Measurements from ENCODE around the gene FAM193A. TPM values are rescaled to one million over a fixed set of nuclear protein-coding genes. Genes with fewer than 3 reads are reported as not detected.

Gene FAM193A
- polyA plus RNA-seq, 1 donor (not counting 4 experiments of a cell fraction or from before 2014, with no cell fraction given): 3.6 TPM

DNA sequence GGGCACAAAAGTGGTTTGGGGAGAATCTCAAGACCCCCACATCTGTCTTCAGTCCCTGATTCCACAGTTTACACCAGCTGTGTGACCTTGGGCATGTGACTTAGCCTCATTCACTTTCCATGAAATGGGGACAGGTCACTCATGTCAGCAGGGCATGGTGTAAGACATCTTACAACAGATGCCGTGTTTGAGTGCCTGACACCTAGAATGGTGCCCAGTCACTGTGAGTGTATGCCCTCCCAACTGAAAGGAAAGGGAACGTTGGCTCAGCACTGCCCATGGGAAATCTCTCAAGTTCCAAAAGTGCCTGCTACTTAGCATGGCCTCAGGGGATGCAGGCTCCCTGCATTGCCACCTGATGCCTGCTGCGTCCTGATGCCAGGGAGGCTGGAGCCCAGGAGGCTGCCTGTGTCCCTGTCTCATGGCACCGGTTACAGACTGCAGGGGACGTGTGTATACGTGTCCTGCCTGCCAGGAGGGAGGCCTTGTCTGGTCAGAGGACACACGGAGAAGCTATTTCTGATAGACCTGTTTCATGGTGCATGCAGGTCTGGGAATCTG is 35.3 kb upstream of the FAM193A start:
- dilution Hi-C loops (cut with MboI; ENCODE audit: extremely low pct_ligation_motif_present, low sequenced_read_pairs): no loop called here
- no peaks in the 10 kb centered on the region for H3K4me1 ChIP-seq (ENCODE audit: control insufficient read depth, extremely low read depth, insufficient read depth, low read length)
- TF ChIP-seq, protein P1, sequence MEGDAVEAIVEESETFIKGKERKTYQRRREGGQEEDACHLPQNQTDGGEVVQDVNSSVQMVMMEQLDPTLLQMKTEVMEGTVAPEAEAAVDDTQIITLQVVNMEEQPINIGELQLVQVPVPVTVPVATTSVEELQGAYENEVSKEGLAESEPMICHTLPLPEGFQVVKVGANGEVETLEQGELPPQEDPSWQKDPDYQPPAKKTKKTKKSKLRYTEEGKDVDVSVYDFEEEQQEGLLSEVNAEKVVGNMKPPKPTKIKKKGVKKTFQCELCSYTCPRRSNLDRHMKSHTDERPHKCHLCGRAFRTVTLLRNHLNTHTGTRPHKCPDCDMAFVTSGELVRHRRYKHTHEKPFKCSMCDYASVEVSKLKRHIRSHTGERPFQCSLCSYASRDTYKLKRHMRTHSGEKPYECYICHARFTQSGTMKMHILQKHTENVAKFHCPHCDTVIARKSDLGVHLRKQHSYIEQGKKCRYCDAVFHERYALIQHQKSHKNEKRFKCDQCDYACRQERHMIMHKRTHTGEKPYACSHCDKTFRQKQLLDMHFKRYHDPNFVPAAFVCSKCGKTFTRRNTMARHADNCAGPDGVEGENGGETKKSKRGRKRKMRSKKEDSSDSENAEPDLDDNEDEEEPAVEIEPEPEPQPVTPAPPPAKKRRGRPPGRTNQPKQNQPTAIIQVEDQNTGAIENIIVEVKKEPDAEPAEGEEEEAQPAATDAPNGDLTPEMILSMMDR (optimal IDR thresholded peaks at IDR 0.05 in 1 of 3, IDR thresholded peaks at IDR 0.05 in 1 of 3, conservative IDR thresholded peaks at IDR 0.05 in 1 of 3; ENCODE audit: extremely low read depth in 1 of 3, insufficient read depth in 2 of 3, low read length in 3 of 3): no peak
- TF ChIP-seq EZH2 (IDR thresholded peaks at IDR 0.05; ENCODE audit: low read length): no peak
- H3K79me2 ChIP-seq (ENCODE audit: control insufficient read depth, insufficient read depth, low read length): peaks cover 34% of the 10 kb centered on the region
- peaks cover 2% of the 10 kb centered on the region for H4K20me1 ChIP-seq (ENCODE audit: control insufficient read depth, extremely low read depth, insufficient read depth, low read length)
- H3K4me2 ChIP-seq (ENCODE audit: control insufficient read depth, extremely low read depth, insufficient read depth, low read depth, low read length): no peak overlapping the region
- H3K36me3 ChIP-seq (ENCODE audit: control insufficient read depth in 2 of 2, extremely low read depth in 1 of 2, insufficient read depth in 2 of 2, low read length in 2 of 2): peaks cover 39 to 40% of the 10 kb centered on the region in 2 experiments
- H3K9me1 ChIP-seq (ENCODE audit: control insufficient read depth, extremely low read depth, insufficient read depth, low read length): peaks cover 2% of the 10 kb centered on the region
- H3K9me3 ChIP-seq (ENCODE audit: control insufficient read depth, low read depth, low read length): no peaks in the 10 kb centered on the region
- no peak overlapping the region for H3K9ac ChIP-seq (ENCODE audit: control insufficient read depth, extremely low read depth, insufficient read depth, low read length)
- H3K27me3 ChIP-seq (ENCODE audit: control insufficient read depth, extremely low read depth, insufficient read depth, low read length): no peaks in the 10 kb centered on the region
- FAIRE-seq (no peak), DNase-seq (ENCODE audit: low read depth, low spot score) (no peak)
- H2AFZ ChIP-seq (ENCODE audit: control insufficient read depth, low read length): no peak overlapping the region
- no peak overlapping the region for H3K4me3 ChIP-seq (ENCODE audit: control insufficient read depth in 2 of 3, extremely low read depth in 1 of 3, insufficient read depth in 2 of 3, low read depth in 1 of 3, low read length in 3 of 3)
- H3K27ac ChIP-seq (ENCODE audit: control insufficient read depth, insufficient read depth, low read length): no peak overlapping the region

DNA sequence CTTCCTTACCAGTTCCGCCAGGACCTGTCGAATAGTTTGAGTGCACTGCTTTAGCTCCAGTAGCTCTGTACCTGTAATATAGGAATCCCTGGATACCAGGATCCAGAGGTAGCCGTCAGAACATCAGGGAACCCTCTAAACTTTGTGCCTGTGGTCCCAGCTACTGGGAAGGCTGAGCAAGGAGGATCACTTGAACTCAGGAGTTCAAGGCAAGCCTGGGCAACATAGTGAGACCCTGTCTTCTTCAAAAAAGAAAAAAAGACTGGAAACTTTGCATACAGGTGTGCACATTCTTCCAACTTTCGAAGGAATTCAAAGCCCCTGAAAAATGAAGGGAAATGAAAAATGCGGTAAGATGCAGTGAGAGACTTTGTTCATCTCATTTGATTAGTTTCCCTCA is 32.6 kb upstream of the FAM193A start:
- TF ChIP-seq, protein P1 (optimal IDR thresholded peaks at IDR 0.05 in 1 of 3, IDR thresholded peaks at IDR 0.05 in 1 of 3, conservative IDR thresholded peaks at IDR 0.05 in 1 of 3; ENCODE audit: extremely low read depth in 1 of 3, insufficient read depth in 2 of 3, low read length in 3 of 3): no peak
- no peak for TF ChIP-seq EZH2 (IDR thresholded peaks at IDR 0.05; ENCODE audit: low read length)
- peaks cover 2% of the 10 kb centered on the region for H4K20me1 ChIP-seq (ENCODE audit: control insufficient read depth, extremely low read depth, insufficient read depth, low read length)
- peaks cover 36 to 37% of the 10 kb centered on the region in 2 experiments for H3K36me3 ChIP-seq (ENCODE audit: control insufficient read depth in 2 of 2, extremely low read depth in 1 of 2, insufficient read depth in 2 of 2, low read length in 2 of 2)
- dilution Hi-C loops (cut with MboI; ENCODE audit: extremely low pct_ligation_motif_present, low sequenced_read_pairs): no loop called here
- no peaks in the 10 kb centered on the region for H3K9me3 ChIP-seq (ENCODE audit: control insufficient read depth, low read depth, low read length)
- no peak overlapping the region for H3K9ac ChIP-seq (ENCODE audit: control insufficient read depth, extremely low read depth, insufficient read depth, low read length)
- H3K4me2 ChIP-seq (ENCODE audit: control insufficient read depth, extremely low read depth, insufficient read depth, low read depth, low read length): no peak overlapping the region
- H3K27me3 ChIP-seq (ENCODE audit: control insufficient read depth, extremely low read depth, insufficient read depth, low read length): no peaks in the 10 kb centered on the region
- no peak overlapping the region for H2AFZ ChIP-seq (ENCODE audit: control insufficient read depth, low read length)
- no peak for FAIRE-seq
- no peak overlapping the region for H3K27ac ChIP-seq (ENCODE audit: control insufficient read depth, insufficient read depth, low read length)
- no peak overlapping the region for H3K4me3 ChIP-seq (ENCODE audit: control insufficient read depth in 2 of 3, extremely low read depth in 1 of 3, insufficient read depth in 2 of 3, low read depth in 1 of 3, low read length in 3 of 3)
- H3K4me1 ChIP-seq (ENCODE audit: control insufficient read depth, extremely low read depth, insufficient read depth, low read length): no peaks in the 10 kb centered on the region
- H3K9me1 ChIP-seq (ENCODE audit: control insufficient read depth, extremely low read depth, insufficient read depth, low read length): peaks cover 2% of the 10 kb centered on the region
- peaks cover 43% of the 10 kb centered on the region for H3K79me2 ChIP-seq (ENCODE audit: control insufficient read depth, insufficient read depth, low read length)
- no peak for DNase-seq (ENCODE audit: low read depth, low spot score)
